SJSA1 (cell line): ENCODE measurements around the gene PRKCB. TPM values are rescaled to one million over a fixed set of nuclear protein-coding genes. Genes with fewer than 3 reads are reported as not detected.

ENCODE experiments used
- DNase-seq, 2 experiments: peaks; one replicate each; pipeline ENCODE4 v3.0.0-alpha.2; 2015 to 2020; ENCODE audit warnings: low spot score in 2 of 2, low read depth in 1 of 2
- H3K27ac ChIP-seq: fragments of 250-450 bp; sonication (Bioruptor Pico); 2 replicates; pipeline ENCODE4 v1.5.1; 2020; ENCODE audit warnings: mild to moderate bottlenecking, moderate library complexity
- H3K27me3 ChIP-seq: fragments of 250-450 bp; sonication (Bioruptor Pico); replicated peaks from 2 replicates; pipeline ENCODE4 v1.5.1; 2020; ENCODE audit warnings: mild to moderate bottlenecking, moderate library complexity
- H3K36me3 ChIP-seq: fragments of 250-450 bp; sonication (Bioruptor Pico); 2 replicates; pipeline ENCODE4 v1.5.1; 2020; ENCODE audit warnings: mild to moderate bottlenecking
- H3K4me1 ChIP-seq: fragments of 250-450 bp; sonication (Bioruptor Pico); replicated peaks from 2 replicates; pipeline ENCODE4 v1.6.1; 2021; ENCODE audit warnings: mild to moderate bottlenecking
- H3K4me3 ChIP-seq: fragments of 250-450 bp; sonication (Bioruptor Pico); 2 replicates; pipeline ENCODE4 v1.5.1; 2020; ENCODE audit warnings: mild to moderate bottlenecking
- H3K9me3 ChIP-seq: fragments of 250-450 bp; sonication (Bioruptor Pico); replicated peaks from 2 replicates; pipeline ENCODE4 v1.5.1; 2020; ENCODE audit warnings: mild to moderate bottlenecking
- total RNA-seq: library from RNA; depleted of rRNA; stranded (reverse); fragments of >200 nt; shearing (Covaris generic); gene quantifications from 2 replicates; pipeline ENCODE4 v1.2.3, GENCODE V29; 2014

Gene PRKCB
- total RNA-seq, 1 experiment from 2014 or later = 4.2 TPM

DNA sequence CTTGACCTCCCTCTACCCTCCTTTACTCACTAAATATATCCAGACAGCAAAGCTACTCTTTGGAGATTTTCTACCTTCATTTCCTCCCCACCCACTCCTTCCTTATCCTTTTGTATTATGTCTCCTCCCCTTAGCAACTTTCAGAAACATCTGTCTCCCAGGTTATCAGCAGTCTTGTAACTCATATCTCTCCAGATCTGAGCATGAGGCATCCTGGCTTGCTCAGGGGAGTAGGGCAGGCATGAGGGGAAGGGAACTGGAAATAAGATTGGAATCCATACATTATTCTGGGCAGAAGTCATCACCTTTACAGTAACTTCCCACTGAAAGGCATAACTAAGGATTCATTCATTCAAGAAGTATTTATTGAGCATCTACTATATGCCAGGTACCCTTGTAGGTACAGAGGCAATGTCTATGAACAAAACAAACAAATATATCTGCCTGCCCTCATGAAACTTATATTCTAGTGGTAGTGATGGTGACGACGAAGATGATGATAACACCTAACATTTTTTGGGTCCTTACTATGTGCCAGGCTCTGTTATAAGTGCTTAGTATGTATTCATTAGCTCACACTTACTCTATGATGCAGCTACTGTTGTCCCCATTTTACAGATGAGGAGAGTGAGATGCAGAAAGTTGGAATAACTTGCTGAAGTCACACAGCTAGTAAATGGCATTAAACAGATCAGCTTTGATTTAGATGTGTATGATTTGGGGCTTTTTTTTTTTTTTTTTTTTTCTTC is 296.4 kb downstream of the PRKCB start:
- Histone ChIP-seq H3K36me3 (no peaks in the 10 kb centered on the region), H3K4me3 (no peak overlapping the region), H3K27me3 (no peaks in the 10 kb centered on the region), H3K27ac (no peak overlapping the region), H3K4me1 (no peaks in the 10 kb centered on the region), H3K9me3 (no peaks in the 10 kb centered on the region)
- DNase-seq = no peak

- no peaks in the 10 kb centered on the region for H3K9me3 ChIP-seq
- no peaks in the 10 kb centered on the region for H3K36me3 ChIP-seq
- H3K4me3 ChIP-seq = no peak overlapping the region
- no peaks in the 10 kb centered on the region for H3K4me1 ChIP-seq
- no peak overlapping the region for H3K27ac ChIP-seq
- DNase-seq = no peak
- no peaks in the 10 kb centered on the region for H3K27me3 ChIP-seq
Measured at GRCh38 chr16:24132797-24133155, 297.0 kb downstream of the PRKCB start.

DNA sequence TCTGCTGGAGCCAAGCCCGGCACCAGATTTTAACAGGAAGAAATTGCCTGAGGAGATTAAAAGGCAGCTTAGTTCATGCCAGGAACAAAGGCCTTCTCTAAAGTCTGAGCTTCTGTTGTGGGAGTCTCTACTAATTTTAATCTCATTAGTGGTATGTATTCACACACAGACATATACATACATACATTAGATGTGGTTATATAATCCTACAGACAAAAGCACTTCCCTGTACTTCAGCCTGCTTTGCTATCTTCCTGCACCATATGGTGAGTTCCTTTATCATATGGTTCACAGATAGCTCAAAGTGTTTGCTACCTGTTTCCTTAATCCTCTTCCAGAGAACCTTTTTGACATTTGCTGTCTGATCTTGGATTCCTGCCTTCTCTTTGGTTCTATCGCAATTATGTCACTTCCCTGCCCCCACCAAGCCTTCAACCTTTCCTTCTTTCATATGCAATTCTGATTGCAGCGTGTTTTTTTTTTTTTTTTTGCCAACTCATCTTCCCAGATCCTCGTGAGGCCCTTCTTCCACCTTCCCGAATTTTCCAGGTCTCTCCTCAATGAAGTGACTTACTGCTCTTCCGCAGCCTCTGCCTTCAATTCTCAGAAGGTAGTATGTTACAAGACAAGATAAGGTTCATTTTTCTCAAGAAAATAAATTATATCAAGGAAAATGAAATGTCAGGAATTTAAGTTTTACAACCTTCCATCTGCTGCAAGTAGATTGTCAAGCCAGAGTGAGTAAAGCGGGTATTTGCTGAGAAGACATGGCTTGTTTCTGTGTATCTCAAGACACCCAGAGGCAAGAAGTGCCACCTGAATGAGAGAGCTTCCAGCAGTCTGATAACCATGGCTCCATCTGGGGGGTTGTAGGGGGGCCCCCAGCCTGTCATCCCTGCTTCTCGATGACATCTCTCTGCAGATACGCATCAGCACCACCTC is 300.1 kb downstream of the PRKCB start:
- H3K27me3 ChIP-seq = no peaks in the 10 kb centered on the region; the same call in 1 of the 2 replicates
- peaks cover 6% of the 10 kb centered on the region; the same call in 1 of the 2 replicates for H3K4me1 ChIP-seq
- H3K27ac ChIP-seq = no peak overlapping the region
- no peak overlapping the region for H3K4me3 ChIP-seq
- DNase-seq = no peak
- H3K36me3 ChIP-seq = no peaks in the 10 kb centered on the region
- no peaks in the 10 kb centered on the region for H3K9me3 ChIP-seq

GRCh38 chr16:24138024-24138423 is 302.2 kb downstream of the PRKCB start:
- Histone ChIP-seq H3K4me1 (peaks cover 6% of the 10 kb centered on the region; the same call in 1 of the 2 replicates), H3K27ac (no peak overlapping the region), H3K27me3 (no peaks in the 10 kb centered on the region; the same call in 1 of the 2 replicates), H3K4me3 (no peak overlapping the region), H3K36me3 (no peaks in the 10 kb centered on the region), H3K9me3 (no peaks in the 10 kb centered on the region)
- no peak for DNase-seq

GRCh38 chr16:24138575-24138974 is 302.8 kb downstream of the PRKCB start:
- DNase-seq = no peak
- Histone ChIP-seq H3K36me3 (no peaks in the 10 kb centered on the region), H3K4me1 (peaks cover 6% of the 10 kb centered on the region; the same call in 1 of the 2 replicates)

GRCh38 chr16:24139282-24139681 is 303.5 kb downstream of the PRKCB start:
- Histone ChIP-seq H3K9me3 (no peaks in the 10 kb centered on the region), H3K4me1 (peaks cover 6% of the 10 kb centered on the region; the same call in 1 of the 2 replicates), H3K27ac (no peak overlapping the region), H3K4me3 (no peak overlapping the region), H3K36me3 (no peaks in the 10 kb centered on the region), H3K27me3 (no peaks in the 10 kb centered on the region; the same call in 1 of the 2 replicates)
- DNase-seq = no peak

More at GRCh38 chr16:24138575-24138974, 302.8 kb downstream of the PRKCB start:
- H3K4me3 ChIP-seq = no peak overlapping the region
- no peaks in the 10 kb centered on the region; the same call in 1 of the 2 replicates for H3K27me3 ChIP-seq
- H3K9me3 ChIP-seq = no peaks in the 10 kb centered on the region
- H3K27ac ChIP-seq = no peak overlapping the region

DNA sequence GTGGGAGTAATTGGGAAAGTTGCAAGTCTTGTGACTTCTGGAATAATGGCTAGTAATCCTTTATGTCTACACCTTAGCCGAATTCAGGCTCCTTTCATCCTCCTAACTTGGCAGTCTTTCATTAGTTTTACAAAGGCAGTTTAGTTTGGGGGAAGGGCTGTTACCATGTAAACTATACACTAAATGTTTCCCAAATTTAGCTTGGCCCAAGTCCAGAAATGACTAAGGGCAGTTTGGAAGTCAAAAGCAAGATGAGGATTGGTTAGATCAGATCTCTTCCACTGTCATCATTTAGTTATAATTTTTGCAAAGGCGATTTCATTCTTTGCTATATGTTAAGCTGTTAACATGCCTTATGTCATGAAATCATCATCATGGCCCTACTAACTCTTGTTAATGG is 304.9 kb downstream of the PRKCB start:
- Histone ChIP-seq H3K4me1 (peaks cover 6% of the 10 kb centered on the region; the same call in 1 of the 2 replicates), H3K27me3 (no peaks in the 10 kb centered on the region; the same call in 1 of the 2 replicates), H3K27ac (no peak overlapping the region), H3K9me3 (no peaks in the 10 kb centered on the region), H3K36me3 (no peaks in the 10 kb centered on the region), H3K4me3 (no peak overlapping the region)
- no peak for DNase-seq

DNA sequence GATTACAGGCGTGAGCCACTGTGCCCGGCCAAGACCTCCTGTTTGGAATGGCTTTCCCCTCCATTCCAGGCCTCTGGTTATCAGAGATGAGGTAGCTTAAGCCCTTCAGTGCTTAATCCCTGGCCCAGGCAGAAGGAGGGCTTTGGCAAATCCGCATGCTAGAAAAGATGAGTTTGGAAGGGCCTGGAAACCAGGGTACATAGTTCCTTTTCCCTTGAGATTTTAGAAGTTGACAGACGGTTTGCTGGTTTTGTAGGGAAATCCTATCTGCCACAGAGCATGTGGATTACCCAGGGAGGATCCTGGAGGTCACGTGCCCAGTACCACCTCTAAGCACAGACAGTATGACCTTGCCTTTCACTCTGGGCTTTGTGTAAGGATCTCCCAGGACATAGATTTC is 305.7 kb downstream of the PRKCB start:
- no peaks in the 10 kb centered on the region for H3K9me3 ChIP-seq
- no peak overlapping the region for H3K27ac ChIP-seq
- no peak for DNase-seq
- no peaks in the 10 kb centered on the region for H3K36me3 ChIP-seq
- no peaks in the 10 kb centered on the region; the same call in 1 of the 2 replicates for H3K27me3 ChIP-seq
- no peak overlapping the region for H3K4me3 ChIP-seq
- H3K4me1 ChIP-seq = peaks cover 6% of the 10 kb centered on the region; the same call in 1 of the 2 replicates

GRCh38 chr16:24141917-24142316 is 306.1 kb downstream of the PRKCB start:
- no peak for DNase-seq
- Histone ChIP-seq H3K36me3 (no peaks in the 10 kb centered on the region), H3K4me3 (no peak overlapping the region), H3K4me1 (peaks cover 6% of the 10 kb centered on the region; the same call in 1 of the 2 replicates), H3K27me3 (no peaks in the 10 kb centered on the region; the same call in 1 of the 2 replicates), H3K9me3 (no peaks in the 10 kb centered on the region), H3K27ac (no peak overlapping the region)

GRCh38 chr16:24145927-24146326 is 310.1 kb downstream of the PRKCB start:
- no peak for DNase-seq
- Histone ChIP-seq H3K9me3 (no peaks in the 10 kb centered on the region), H3K4me3 (no peak overlapping the region), H3K4me1 (peaks cover 9% of the 10 kb centered on the region), H3K27me3 (no peaks in the 10 kb centered on the region), H3K36me3 (no peaks in the 10 kb centered on the region), H3K27ac (no peak overlapping the region)

- peaks cover 15% of the 10 kb centered on the region for H3K4me1 ChIP-seq
- no peaks in the 10 kb centered on the region for H3K36me3 ChIP-seq
- no peaks in the 10 kb centered on the region for H3K27me3 ChIP-seq
- H3K4me3 ChIP-seq = no peak overlapping the region
- H3K9me3 ChIP-seq = no peaks in the 10 kb centered on the region
- H3K27ac ChIP-seq = no peak overlapping the region
- no peak for DNase-seq
Measured at GRCh38 chr16:24146518-24146917, 310.7 kb downstream of the PRKCB start.

DNA sequence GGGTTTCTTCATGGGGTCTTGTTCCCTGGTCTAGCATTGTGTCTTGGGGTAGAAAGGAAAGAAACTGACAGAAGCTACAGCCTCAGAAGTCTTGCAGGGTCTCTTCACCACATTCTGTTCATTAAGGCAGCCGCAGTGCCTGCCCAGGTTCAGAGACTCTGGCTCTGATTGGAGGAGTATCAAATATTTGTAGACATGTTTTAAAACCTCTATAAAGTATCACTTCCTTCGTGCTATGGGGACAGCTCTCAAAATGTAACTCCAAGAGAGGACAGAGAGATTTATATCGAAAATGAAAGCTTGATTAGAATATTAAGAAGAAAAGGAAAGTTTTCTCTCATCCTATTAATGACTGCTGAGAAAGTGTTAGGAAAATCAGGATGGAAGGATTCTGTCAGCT is 313.3 kb downstream of the PRKCB start:
- no peaks in the 10 kb centered on the region for H3K36me3 ChIP-seq
- H3K4me3 ChIP-seq = no peak overlapping the region
- H3K4me1 ChIP-seq = peaks cover 35% of the 10 kb centered on the region
- H3K27ac ChIP-seq = no peak overlapping the region
- H3K27me3 ChIP-seq = no peaks in the 10 kb centered on the region
- no peak for DNase-seq
- H3K9me3 ChIP-seq = no peaks in the 10 kb centered on the region

GRCh38 chr16:24150282-24150681 is 314.5 kb downstream of the PRKCB start:
- no peak for DNase-seq
- Histone ChIP-seq H3K4me3 (no peak overlapping the region), H3K27ac (no peak overlapping the region), H3K9me3 (no peaks in the 10 kb centered on the region), H3K36me3 (no peaks in the 10 kb centered on the region), H3K27me3 (no peaks in the 10 kb centered on the region), H3K4me1 (peaks cover 35% of the 10 kb centered on the region)

GRCh38 chr16:24151482-24151939 is 315.7 kb downstream of the PRKCB start:
- no peaks in the 10 kb centered on the region for H3K9me3 ChIP-seq
- peaks cover 37% of the 10 kb centered on the region for H3K4me1 ChIP-seq
- peak; percentile 51 to 56 for DNase-seq
- no peak overlapping the region for H3K4me3 ChIP-seq
- peak overlapping the region; percentile 39 for H3K27ac ChIP-seq
- H3K27me3 ChIP-seq = no peaks in the 10 kb centered on the region
- no peaks in the 10 kb centered on the region for H3K36me3 ChIP-seq
